NT2/D1 (cell line): ENCODE results near the gene AIRE.
"Not testable (repeated sequence)": the region's sequence is repeated elsewhere in the genome, so short reads cannot be mapped to it uniquely, and the experiment has no call there.

Experiments
- DNase-seq: peaks from one replicate; pipeline ENCODE4 v3.0.0-alpha.2; 2011; ENCODE audit warnings: low read depth, low spot score
- H3K27me3 ChIP-seq: 2 replicates; pipeline ENCODE4 v1.6.0; 2011; ENCODE audit warnings: mild to moderate bottlenecking; ENCODE audit not compliant: insufficient read length, insufficient read depth
- H3K36me3 ChIP-seq: 2 replicates; pipeline ENCODE4 v1.6.1; 2011; ENCODE audit warnings: mild to moderate bottlenecking, low read length, mixed read lengths; ENCODE audit not compliant: insufficient read depth, insufficient read length
- H3K4me1 ChIP-seq: 2 replicates; pipeline ENCODE4 v1.5.1; 2011; ENCODE audit not compliant: insufficient read depth, insufficient read length
- H3K4me3 ChIP-seq: 2 replicates; pipeline ENCODE4 v1.5.1; 2011; ENCODE audit warnings: low read depth; ENCODE audit not compliant: insufficient read length
- H3K9ac ChIP-seq: 2 replicates; pipeline ENCODE4 v1.6.0; 2011; ENCODE audit warnings: low read depth; ENCODE audit not compliant: insufficient read length
- H3K9me3 ChIP-seq: 2 replicates; pipeline ENCODE4 v1.5.1; 2011; ENCODE audit warnings: mild to moderate bottlenecking, low read length; ENCODE audit not compliant: insufficient read depth
- SUZ12 ChIP-seq: IDR thresholded peaks from 2 replicates; pipeline ENCODE4 v1.6.1; 2011; ENCODE audit not compliant: insufficient read length, insufficient read depth; ENCODE audit errors: extremely low read depth
- YY1 ChIP-seq: IDR thresholded peaks from 2 replicates; pipeline ENCODE4 v1.6.1; 2011; ENCODE audit not compliant: insufficient read length, insufficient read depth
- ZNF274 ChIP-seq: IDR thresholded peaks from 2 replicates; pipeline ENCODE4 v1.6.1; 2011; ENCODE audit warnings: mild to moderate bottlenecking, low read depth, low read length

The AIRE gene

DNA sequence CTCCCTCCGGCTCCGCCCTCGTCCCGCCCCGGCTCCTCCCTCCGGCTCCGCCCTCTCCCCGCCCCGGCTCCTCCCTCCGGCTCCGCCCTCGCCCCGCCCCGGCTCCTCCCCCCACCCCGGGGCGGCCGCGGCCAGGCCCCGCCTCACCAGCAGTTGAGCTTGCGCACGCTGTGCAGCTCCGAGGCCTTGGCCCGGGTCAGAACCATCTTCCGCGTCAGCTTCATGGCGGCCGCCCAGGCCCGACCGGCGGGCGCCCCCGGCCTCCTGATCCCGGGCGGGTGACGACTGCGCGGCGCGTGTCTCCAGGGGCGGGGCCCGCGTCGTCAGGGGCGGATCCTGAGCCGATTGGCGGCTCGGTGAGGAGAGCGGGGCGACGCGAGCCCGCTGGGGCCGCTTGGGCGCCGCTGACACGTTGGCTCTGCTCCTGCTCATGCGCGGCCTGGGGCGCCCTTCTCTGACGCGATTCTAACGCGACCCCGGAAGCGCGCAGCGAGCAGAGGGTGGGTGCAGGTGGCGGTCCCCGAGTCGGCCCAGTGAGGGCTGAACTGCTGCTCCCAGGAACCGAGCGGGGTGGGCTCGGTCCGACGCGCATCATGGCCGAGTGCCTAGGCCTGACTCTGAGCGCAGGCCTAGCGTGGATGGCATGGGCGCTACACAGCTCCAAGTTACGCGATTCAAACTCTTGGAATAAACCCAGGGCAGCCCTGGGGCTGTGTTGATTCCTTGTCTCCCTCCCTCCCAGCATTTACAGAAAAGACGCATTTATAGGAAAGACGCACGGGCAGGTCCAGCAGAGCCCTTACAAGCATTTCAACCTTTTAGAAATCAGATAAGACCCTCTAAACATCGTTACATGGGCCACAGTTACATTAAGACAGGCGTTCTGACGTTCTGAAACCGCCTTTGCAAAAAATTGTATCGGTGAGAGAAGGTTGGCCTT is 53.6 kb downstream of the AIRE start, which contains the start of gene CFAP410:
Gene CFAP410, minus strand, starts transcription at position 420 of the 940 bp plus-strand sequence. Its CDS starts 196 bp downstream, at position 224.
- TF ChIP-seq YY1 (no peak), ZNF274 (no peak), SUZ12 (no peak)
- H3K9ac ChIP-seq = peak within 1 kb of the TSS; percentile 94
- H3K9me3 ChIP-seq = no peaks in the 10 kb centered on the region
- peaks cover 23% of the 10 kb centered on the region for H3K36me3 ChIP-seq
- H3K4me1 ChIP-seq = peaks cover 14% of the 10 kb centered on the region
- H3K4me3 ChIP-seq = peak within 1 kb of the TSS; percentile 73
- H3K27me3 ChIP-seq = no peaks in the 10 kb centered on the region
- DNase-seq = peak; percentile 97

DNA sequence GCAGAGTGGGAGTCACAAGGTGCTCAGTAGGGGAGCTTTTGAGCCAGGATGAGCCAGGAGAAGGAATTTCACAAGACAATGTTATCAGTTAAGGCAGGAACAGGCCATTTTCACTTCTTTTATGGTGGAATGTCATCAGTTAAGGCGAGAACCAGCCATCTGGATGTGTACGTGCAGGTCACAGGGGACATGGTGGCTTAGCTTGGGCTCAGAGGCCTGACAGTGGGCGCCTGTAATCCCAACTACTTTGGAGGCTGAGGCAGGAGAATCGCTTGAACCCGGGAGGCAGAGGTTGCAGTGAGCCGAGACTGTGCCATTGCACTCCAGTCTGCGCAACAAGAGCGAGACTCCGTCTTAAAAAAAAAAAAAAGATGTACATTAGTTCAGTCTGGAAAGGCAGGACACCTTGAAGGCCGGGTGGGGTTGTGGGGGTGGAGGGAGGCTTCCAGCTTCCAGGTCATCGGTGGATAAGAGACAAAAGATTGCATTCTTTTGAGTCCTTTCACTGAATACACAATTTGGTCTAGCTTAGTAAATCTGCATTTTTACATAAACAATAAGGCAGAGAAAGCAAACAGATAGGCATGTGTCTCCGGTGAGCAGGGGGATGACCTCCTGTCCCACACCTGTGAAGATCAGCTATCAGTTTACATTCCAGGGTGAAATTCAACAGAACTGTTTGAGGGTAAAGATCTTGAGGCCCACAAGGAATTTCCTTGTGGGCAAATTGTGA is 56.2 kb downstream of the AIRE start:
- H3K4me3 ChIP-seq, H3K36me3 ChIP-seq, H3K9ac ChIP-seq, H3K27me3 ChIP-seq, DNase-seq, H3K9me3 ChIP-seq: not testable (repeated sequence)
- peaks cover 25% of the 10 kb centered on the region for H3K4me1 ChIP-seq

DNA sequence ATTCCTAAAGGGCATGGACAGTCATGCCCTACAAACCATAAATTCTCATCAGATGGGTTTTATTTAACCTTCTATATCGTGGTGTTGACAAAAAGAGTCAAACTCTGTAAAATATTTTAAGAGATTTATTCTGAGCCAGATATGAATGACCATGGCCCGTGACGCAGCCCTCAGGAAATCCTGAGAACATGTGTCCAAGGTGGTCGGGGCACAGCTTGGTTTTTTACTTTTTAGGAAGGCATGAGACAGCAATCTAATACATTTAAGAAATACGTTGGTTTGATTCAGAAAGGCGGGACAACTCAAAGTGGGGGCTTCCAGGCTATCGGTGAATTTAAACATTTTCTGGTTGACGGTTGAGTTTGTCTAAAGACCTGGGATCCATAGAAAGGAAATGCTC is 57.3 kb downstream of the AIRE start:
- DNase-seq, H3K36me3 ChIP-seq, H3K4me3 ChIP-seq, H3K9ac ChIP-seq, H3K9me3 ChIP-seq: not testable (repeated sequence)
- Histone ChIP-seq H3K4me1 (peaks cover 25% of the 10 kb centered on the region), H3K27me3 (peaks cover 11% of the 10 kb centered on the region)

GRCh38 chr21:44344541-44345183 is 59.0 kb downstream of the AIRE start:
- no peak for TF ChIP-seq YY1
- TF ChIP-seq SUZ12 = no peak
- TF ChIP-seq ZNF274 = no peak
- peaks cover 28% of the 10 kb centered on the region for H3K27me3 ChIP-seq
- no peak for DNase-seq

DNA sequence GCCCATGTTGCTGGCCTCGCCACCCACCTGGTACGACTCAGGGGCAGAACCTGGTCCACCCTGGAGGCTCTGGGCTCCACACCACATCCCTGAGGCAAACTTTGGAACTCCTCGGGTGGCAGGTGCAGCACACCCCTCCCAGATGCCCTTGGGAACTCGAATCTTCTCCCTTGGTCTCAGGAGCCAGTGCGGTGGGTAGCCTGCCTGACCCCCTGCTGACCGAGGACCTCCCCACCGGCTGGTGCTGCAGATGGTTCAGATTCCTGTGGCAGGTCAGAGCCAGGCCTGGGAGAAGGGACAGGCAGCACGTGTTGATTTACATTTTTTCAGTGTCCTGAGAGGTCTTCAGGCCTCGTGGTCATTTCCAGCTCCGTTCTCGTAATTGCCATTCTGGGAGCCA is 59.8 kb downstream of the AIRE start:
- no peaks in the 10 kb centered on the region for H3K36me3 ChIP-seq
- no peaks in the 10 kb centered on the region for H3K9me3 ChIP-seq
- H3K27me3 ChIP-seq = peaks cover 34% of the 10 kb centered on the region
- no peak for DNase-seq
- H3K9ac ChIP-seq = no peak overlapping the region
- TF ChIP-seq SUZ12 = no peak
- no peak for TF ChIP-seq ZNF274
- no peak for TF ChIP-seq YY1
- H3K4me3 ChIP-seq = no peak overlapping the region
- peaks cover 21% of the 10 kb centered on the region for H3K4me1 ChIP-seq

More at GRCh38 chr21:44344541-44345183, 59.0 kb downstream of the AIRE start:
- no peaks in the 10 kb centered on the region for H3K36me3 ChIP-seq
- H3K4me3 ChIP-seq = no peak overlapping the region
- H3K9me3 ChIP-seq = no peaks in the 10 kb centered on the region
- peaks cover 21% of the 10 kb centered on the region for H3K4me1 ChIP-seq
- H3K9ac ChIP-seq = no peak overlapping the region

GRCh38 chr21:44347911-44348451 is 62.3 kb downstream of the AIRE start:
- H3K4me1 ChIP-seq = peaks cover 19% of the 10 kb centered on the region
- H3K27me3 ChIP-seq = peaks cover 58% of the 10 kb centered on the region
- peak overlapping the region; percentile 58 for H3K9ac ChIP-seq
- no peaks in the 10 kb centered on the region for H3K36me3 ChIP-seq
- H3K4me3 ChIP-seq = no peak overlapping the region
- TF ChIP-seq SUZ12 (no peak), ZNF274 (no peak), YY1 (no peak)
- H3K9me3 ChIP-seq = no peaks in the 10 kb centered on the region
- no peak for DNase-seq
